ENCODE data around the gene MCM3AP.
"Not testable (repeated sequence)": the region's sequence is repeated elsewhere in the genome, so short reads cannot be mapped to it uniquely, and the experiment has no call there.

The MCM3AP gene

DNA sequence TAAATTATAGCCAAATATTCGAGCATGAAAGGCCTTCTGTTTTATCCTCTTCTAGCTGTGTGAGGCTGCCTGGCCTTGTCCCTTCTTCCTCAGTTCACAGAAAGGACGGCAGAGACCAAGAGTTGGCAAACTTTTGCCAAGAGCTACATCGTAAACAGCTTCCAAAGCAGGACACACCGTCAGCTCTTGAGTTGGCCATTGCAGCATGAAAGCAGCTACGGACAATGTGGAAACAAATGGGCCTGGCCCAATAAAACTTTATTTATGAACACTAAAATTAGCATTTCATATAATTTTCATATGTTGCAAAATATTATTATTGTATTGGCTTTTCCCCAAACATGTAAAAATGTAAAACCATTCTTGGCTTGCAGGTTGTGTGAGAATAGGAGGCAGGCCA is 27.5 kb upstream of the MCM3AP start:
- no peak overlapping the region for H3K4me3 ChIP-seq (ENCODE audit: low read depth, low read length)
- TF ChIP-seq, protein P1, sequence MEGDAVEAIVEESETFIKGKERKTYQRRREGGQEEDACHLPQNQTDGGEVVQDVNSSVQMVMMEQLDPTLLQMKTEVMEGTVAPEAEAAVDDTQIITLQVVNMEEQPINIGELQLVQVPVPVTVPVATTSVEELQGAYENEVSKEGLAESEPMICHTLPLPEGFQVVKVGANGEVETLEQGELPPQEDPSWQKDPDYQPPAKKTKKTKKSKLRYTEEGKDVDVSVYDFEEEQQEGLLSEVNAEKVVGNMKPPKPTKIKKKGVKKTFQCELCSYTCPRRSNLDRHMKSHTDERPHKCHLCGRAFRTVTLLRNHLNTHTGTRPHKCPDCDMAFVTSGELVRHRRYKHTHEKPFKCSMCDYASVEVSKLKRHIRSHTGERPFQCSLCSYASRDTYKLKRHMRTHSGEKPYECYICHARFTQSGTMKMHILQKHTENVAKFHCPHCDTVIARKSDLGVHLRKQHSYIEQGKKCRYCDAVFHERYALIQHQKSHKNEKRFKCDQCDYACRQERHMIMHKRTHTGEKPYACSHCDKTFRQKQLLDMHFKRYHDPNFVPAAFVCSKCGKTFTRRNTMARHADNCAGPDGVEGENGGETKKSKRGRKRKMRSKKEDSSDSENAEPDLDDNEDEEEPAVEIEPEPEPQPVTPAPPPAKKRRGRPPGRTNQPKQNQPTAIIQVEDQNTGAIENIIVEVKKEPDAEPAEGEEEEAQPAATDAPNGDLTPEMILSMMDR (IDR thresholded peaks at IDR 0.05; ENCODE audit: low read depth, low read length) = no peak
- no peak for DNase-seq (ENCODE audit: low read depth, low spot score)
- in situ Hi-C loops (cut with HindIII; ENCODE audit: low sequenced_read_pairs) = no loop called here

GRCh38 chr21:46311568-46311967 is 26.2 kb upstream of the MCM3AP start:
- in situ Hi-C loops (cut with HindIII; ENCODE audit: low sequenced_read_pairs) = no loop called here
- DNase-seq (ENCODE audit: low read depth, low spot score) = no peak
- TF ChIP-seq, protein P1 (IDR thresholded peaks at IDR 0.05; ENCODE audit: low read depth, low read length) = no peak
- H3K4me3 ChIP-seq (ENCODE audit: low read depth, low read length) = no peak overlapping the region

DNA sequence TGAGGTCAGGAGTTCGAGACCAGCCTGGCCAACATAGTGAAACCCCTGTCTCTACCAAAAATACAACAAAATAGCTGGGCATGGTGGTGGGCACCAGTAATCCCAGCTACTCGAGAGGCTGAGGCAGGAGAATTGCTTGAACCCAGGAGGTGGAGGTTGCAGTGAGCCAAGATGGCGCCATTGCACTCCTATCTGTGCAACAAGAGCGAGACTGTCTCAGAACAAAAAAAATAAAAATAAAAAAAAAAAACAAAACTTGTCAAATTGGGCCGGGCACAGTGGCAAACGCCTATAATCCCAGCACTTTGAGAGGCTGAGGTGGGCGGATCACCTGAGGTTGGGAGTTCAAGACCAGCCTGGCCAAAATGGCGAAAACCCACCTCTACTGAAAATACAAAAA is 24.8 kb upstream of the MCM3AP start:
- DNase-seq (ENCODE audit: low read depth, low spot score); in situ Hi-C loops (cut with HindIII; ENCODE audit: low sequenced_read_pairs); H3K4me3 ChIP-seq (ENCODE audit: low read depth, low read length): not testable (repeated sequence)

DNA sequence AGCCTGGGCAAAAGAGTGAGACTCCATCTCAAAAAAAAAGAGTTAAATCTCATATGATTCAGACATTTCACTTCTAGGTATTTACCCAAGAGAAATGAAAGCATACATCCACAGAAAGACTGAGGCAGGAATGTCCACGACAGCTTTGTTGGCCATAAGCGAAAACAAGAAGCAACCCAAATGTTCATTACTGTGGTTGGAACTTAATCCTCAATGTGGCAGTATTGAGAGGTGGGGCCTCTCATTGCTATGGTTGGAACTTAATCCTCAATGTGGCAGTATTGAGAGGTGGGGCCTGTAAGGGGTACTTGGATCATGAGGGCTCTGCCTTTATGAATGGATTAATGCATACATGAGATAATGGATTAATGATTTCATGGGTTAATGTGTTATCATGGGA is 23.0 kb upstream of the MCM3AP start:
- DNase-seq (ENCODE audit: low read depth, low spot score) = no peak
- H3K4me3 ChIP-seq (ENCODE audit: low read depth, low read length) = no peak overlapping the region

GRCh38 chr21:46307625-46308024 is 22.2 kb upstream of the MCM3AP start:
- in situ Hi-C loops (cut with HindIII; ENCODE audit: low sequenced_read_pairs) = no loop called here
- peak; percentile 64 for DNase-seq (ENCODE audit: low read depth, low spot score)
- no peak overlapping the region for H3K4me3 ChIP-seq (ENCODE audit: low read depth, low read length)
- TF ChIP-seq, protein P1 (IDR thresholded peaks at IDR 0.05; ENCODE audit: low read depth, low read length) = no peak

More for the DNA sequence above, 23.0 kb upstream of the MCM3AP start:
- in situ Hi-C loops (cut with HindIII; ENCODE audit: low sequenced_read_pairs) = no loop called here
- TF ChIP-seq, protein P1 (IDR thresholded peaks at IDR 0.05; ENCODE audit: low read depth, low read length) = no peak

GRCh38 chr21:46304955-46305354 is 19.5 kb upstream of the MCM3AP start:
- DNase-seq (ENCODE audit: low read depth, low spot score) = no peak
- TF ChIP-seq, protein P1 (IDR thresholded peaks at IDR 0.05; ENCODE audit: low read depth, low read length) = no peak

DNA sequence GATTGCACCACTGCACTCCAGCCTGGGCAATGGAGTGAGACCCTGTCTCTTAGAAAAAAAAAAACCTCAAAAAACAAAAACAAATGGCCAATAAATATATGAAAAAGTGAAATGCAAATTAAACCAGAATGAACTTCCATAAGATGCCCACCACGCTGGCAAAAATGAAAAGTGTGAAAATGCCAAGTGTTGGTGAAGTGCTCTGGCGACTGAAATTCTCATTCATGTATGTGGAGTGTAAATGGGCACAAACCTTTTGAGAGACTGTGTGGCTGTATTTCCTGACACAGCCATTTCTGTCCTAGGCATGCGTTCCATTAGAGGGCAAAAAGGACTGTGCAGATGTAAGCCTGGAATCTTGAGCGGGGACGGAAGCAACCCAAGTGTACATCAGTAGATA is 19.0 kb upstream of the MCM3AP start:
- no peak overlapping the region for H3K4me3 ChIP-seq (ENCODE audit: low read depth, low read length)
- in situ Hi-C loops (cut with HindIII; ENCODE audit: low sequenced_read_pairs) = no loop called here
- DNase-seq (ENCODE audit: low read depth, low spot score) = no peak
- TF ChIP-seq, protein P1 (IDR thresholded peaks at IDR 0.05; ENCODE audit: low read depth, low read length) = no peak

More at GRCh38 chr21:46304955-46305354, 19.5 kb upstream of the MCM3AP start:
- in situ Hi-C loops (cut with HindIII; ENCODE audit: low sequenced_read_pairs) = no loop called here
- H3K4me3 ChIP-seq (ENCODE audit: low read depth, low read length) = no peak overlapping the region

All from astrocyte of the spinal cord (primary cell).